Loucy (cell line): ENCODE results near the gene MYOM1.

Source experiments
- H2AFZ ChIP-seq: fragments of 200-600 bp; sonication (generic); 2 replicates; pipeline ENCODE4 v1.6.0; 2016; ENCODE audit warnings: antibody characterized with exemption, mild to moderate bottlenecking, low read length, moderate library complexity
- H3F3A ChIP-seq: fragments of 200-600 bp; 2 replicates; pipeline ENCODE4 v1.6.0; 2016; ENCODE audit warnings: antibody characterized with exemption, low read depth, mild to moderate bottlenecking
- H3K27me3 ChIP-seq: fragments of 200-600 bp; sonication (generic); 2 replicates; pipeline ENCODE4 v1.6.1; 2014; ENCODE audit warnings: low read length, mild to moderate bottlenecking; ENCODE audit not compliant: insufficient read depth, poor library complexity, severe bottlenecking
- H3K36me3 ChIP-seq: fragments of 200-600 bp; sonication (generic); 2 replicates; pipeline ENCODE4 v1.6.1; 2016; ENCODE audit warnings: low read length; ENCODE audit not compliant: insufficient read depth
- H3K4me1 ChIP-seq: fragments of 200-600 bp; sonication (generic); 2 replicates; pipeline ENCODE4 v1.5.1; 2014; ENCODE audit warnings: low read length, mild to moderate bottlenecking; ENCODE audit not compliant: insufficient read depth, poor library complexity, severe bottlenecking
- H3K4me2 ChIP-seq: fragments of 200-600 bp; sonication (generic); 2 replicates; pipeline ENCODE4 v1.6.0; 2014; ENCODE audit warnings: antibody characterized with exemption, low read length, low read depth, mild to moderate bottlenecking; ENCODE audit not compliant: poor library complexity, severe bottlenecking
- H3K4me3 ChIP-seq: fragments of 200-600 bp; sonication (generic); 2 replicates; pipeline ENCODE4 v1.5.1; 2014; ENCODE audit warnings: low read length, mild to moderate bottlenecking, mixed read lengths; ENCODE audit not compliant: poor library complexity, severe bottlenecking
- H3K79me2 ChIP-seq: fragments of 200-600 bp; sonication (generic); 2 replicates; pipeline ENCODE4 v1.6.1; 2014; ENCODE audit warnings: low read length; ENCODE audit not compliant: insufficient read depth
- H3K9ac ChIP-seq: fragments of 200-600 bp; sonication (generic); 2 replicates; pipeline ENCODE4 v1.6.0; 2014; ENCODE audit warnings: mild to moderate bottlenecking, low read depth, low read length, moderate library complexity; ENCODE audit not compliant: poor library complexity, severe bottlenecking
- H3K9me2 ChIP-seq: fragments of 200-600 bp; sonication (generic); replicated peaks from 2 replicates; pipeline ENCODE4 v1.6.1; 2016; ENCODE audit warnings: low read depth, low read length, mixed read lengths
- H3K9me3 ChIP-seq: fragments of 200-600 bp; sonication (generic); 2 replicates; pipeline ENCODE4 v1.6.1; 2014; ENCODE audit warnings: mild to moderate bottlenecking, antibody characterized with exemption, low read length, low read depth; ENCODE audit not compliant: insufficient read depth
- H4K20me1 ChIP-seq: fragments of 200-600 bp; sonication (generic); 2 replicates; pipeline ENCODE4 v1.6.0; 2014; ENCODE audit warnings: antibody characterized with exemption, low read length, mild to moderate bottlenecking; ENCODE audit not compliant: insufficient read depth, poor library complexity, severe bottlenecking
- EZH2phosphoT487 ChIP-seq: fragments of 200-600 bp; IDR thresholded peaks from 2 replicates; pipeline ENCODE4 v1.6.1; 2018; ENCODE audit warnings: antibody characterized with exemption, mild to moderate bottlenecking, moderate library complexity, borderline replicate concordance
- TF ChIP-seq, protein P1 (sequence below): fragments of 200-600 bp; sonication (generic); conservative IDR thresholded peaks from 2 replicates; pipeline ENCODE4 v1.5.1; 2014; ENCODE audit warnings: mild to moderate bottlenecking, antibody characterized with exemption, low read length

Gene MYOM1

DNA sequence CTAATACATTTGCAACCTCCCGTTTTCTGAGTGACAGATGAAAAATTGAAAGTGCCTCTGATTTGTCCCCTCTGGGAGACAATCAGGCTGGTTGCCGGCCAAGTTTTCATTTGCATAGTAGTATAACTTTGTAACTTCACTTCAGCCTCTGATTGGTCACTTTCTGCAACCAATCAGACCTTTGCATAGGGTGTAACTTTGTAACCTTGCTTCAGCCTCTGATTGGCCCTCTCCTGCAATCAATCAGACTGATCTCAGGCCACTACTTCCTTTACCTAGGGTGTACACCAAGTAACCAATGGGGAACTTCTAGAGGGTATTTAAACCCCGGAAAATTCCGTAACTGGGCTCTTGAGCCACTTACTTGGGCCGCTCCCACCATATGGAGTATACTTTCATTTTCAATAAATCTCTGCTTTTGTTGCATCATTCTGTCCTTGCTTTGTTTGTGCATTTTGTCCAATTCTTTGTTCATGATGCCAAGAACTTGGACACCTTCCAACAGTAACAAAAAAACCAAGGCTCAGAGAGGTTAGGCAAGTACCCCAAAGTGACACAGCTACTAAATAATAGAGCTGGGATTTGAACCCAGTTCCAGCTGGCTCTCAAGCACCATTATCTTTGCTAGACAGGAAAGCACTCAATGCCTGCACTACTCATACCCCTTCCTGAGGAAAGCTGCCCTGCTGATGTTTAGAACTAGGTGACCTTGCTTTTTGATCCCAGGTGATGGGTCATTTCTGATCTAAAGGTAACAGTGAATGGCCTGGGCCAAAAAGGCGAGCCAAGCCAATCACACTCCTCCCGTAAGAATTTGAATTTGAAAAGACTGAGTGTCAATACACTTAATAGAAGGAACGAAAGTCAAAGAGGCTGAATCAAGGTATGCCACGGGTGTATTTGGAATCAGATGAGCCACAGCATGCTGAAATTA is 10.9 kb upstream of the MYOM1 start:
- Histone ChIP-seq H3K9ac (no peak overlapping the region), H3K36me3 (no peaks in the 10 kb centered on the region), H2AFZ (0 out of 2 replicates have a peak overlapping the region, but pooled peaks have one; percentile 15), H3K4me1 (peaks cover 17% of the 10 kb centered on the region), H3K9me2 (no peaks in the 10 kb centered on the region), H3K79me2 (no peaks in the 10 kb centered on the region), H3K9me3 (no peaks in the 10 kb centered on the region), H3K4me2 (peak overlapping the region; percentile 10), H3F3A (no peaks in the 10 kb centered on the region), H3K27me3 (no peaks in the 10 kb centered on the region), H3K4me3 (no peak overlapping the region), H4K20me1 (no peaks in the 10 kb centered on the region)
- TF ChIP-seq, protein P1, sequence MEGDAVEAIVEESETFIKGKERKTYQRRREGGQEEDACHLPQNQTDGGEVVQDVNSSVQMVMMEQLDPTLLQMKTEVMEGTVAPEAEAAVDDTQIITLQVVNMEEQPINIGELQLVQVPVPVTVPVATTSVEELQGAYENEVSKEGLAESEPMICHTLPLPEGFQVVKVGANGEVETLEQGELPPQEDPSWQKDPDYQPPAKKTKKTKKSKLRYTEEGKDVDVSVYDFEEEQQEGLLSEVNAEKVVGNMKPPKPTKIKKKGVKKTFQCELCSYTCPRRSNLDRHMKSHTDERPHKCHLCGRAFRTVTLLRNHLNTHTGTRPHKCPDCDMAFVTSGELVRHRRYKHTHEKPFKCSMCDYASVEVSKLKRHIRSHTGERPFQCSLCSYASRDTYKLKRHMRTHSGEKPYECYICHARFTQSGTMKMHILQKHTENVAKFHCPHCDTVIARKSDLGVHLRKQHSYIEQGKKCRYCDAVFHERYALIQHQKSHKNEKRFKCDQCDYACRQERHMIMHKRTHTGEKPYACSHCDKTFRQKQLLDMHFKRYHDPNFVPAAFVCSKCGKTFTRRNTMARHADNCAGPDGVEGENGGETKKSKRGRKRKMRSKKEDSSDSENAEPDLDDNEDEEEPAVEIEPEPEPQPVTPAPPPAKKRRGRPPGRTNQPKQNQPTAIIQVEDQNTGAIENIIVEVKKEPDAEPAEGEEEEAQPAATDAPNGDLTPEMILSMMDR, result no peak
- TF ChIP-seq EZH2phosphoT487, result no peak

DNA sequence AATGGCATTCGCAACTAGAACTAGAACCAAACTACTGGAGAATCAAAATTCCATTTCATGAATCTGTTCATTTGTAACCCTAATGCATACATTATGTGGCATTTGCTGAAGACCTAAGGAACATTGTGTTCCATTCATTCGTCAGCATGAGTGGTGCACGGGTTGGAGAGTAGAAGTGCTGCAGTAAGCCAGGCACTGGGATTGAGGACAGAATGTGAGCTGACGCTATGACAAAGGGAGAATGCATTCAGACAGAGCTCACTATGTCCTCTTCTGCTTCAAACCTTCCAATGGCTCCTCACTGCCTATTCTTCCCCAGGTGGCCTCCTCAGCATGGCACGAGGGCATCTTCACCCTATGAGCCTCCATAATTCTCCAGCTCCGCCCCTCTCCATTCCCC is 6.3 kb upstream of the MYOM1 start:
- Histone ChIP-seq H3K4me2 (no peak overlapping the region), H3K9me2 (no peaks in the 10 kb centered on the region), H3K4me3 (no peak overlapping the region), H3K9me3 (no peaks in the 10 kb centered on the region), H3K9ac (no peak overlapping the region), H3F3A (no peaks in the 10 kb centered on the region), H4K20me1 (no peaks in the 10 kb centered on the region), H3K27me3 (no peaks in the 10 kb centered on the region), H3K36me3 (no peaks in the 10 kb centered on the region), H3K79me2 (no peaks in the 10 kb centered on the region), H2AFZ (no peak overlapping the region), H3K4me1 (peaks cover 7% of the 10 kb centered on the region)
- TF ChIP-seq, protein P1, result no peak
- TF ChIP-seq EZH2phosphoT487, result no peak

DNA sequence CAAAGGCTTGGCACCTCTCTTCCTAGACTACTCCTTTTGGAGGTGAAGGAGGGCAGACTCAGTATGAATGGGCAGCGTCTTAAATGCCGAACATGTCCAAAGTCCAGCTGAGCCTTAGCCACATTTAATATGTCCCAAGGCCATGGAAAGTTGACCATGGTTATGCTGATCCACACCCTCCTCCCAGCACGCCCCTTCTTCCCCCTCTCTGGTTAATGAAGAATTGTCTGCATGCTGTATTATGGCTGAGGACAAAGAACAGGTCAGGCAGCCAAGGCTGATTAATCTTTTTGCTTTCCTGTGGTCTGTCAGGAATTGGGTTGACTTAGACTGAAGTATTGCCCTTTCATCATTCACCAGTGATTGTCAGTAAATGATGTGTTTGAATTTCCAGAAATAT is 5.8 kb upstream of the MYOM1 start:
- H3K4me3 ChIP-seq, result no peak overlapping the region
- H3K36me3 ChIP-seq, result no peaks in the 10 kb centered on the region
- TF ChIP-seq EZH2phosphoT487, result no peak
- TF ChIP-seq, protein P1, result no peak
- H3K4me1 ChIP-seq, result peaks cover 6% of the 10 kb centered on the region
- H3K9me3 ChIP-seq, result no peaks in the 10 kb centered on the region
- H3K27me3 ChIP-seq, result no peaks in the 10 kb centered on the region
- no peak overlapping the region for H3K9ac ChIP-seq
- H3K4me2 ChIP-seq, result no peak overlapping the region
- no peak overlapping the region for H2AFZ ChIP-seq
- no peaks in the 10 kb centered on the region for H3K79me2 ChIP-seq
- H3F3A ChIP-seq, result no peaks in the 10 kb centered on the region
- H4K20me1 ChIP-seq, result no peaks in the 10 kb centered on the region
- no peaks in the 10 kb centered on the region for H3K9me2 ChIP-seq
